Thyroid gland (tissue), 4 donors: ENCODE results near the gene FAM47E.

Source experiments
- POLR2A ChIP-seq, 2 donors: fragments of 450-650 bp; IDR thresholded peaks; one replicate each; pipeline ENCODE4 v1.6.1; 2017; ENCODE audit warnings: antibody characterized with exemption in 2 of 2, mild to moderate bottlenecking in 2 of 2, moderate library complexity in 1 of 2
- TF ChIP-seq, protein P1 (sequence below), 6 experiments: fragments of 200-600 bp in 3 of 6; fragments of 450-650 bp in 3 of 6; sonication (generic) in 3 of 6; IDR thresholded peaks; one replicate each; pipeline ENCODE4 v1.5.1; 2016 to 2019; ENCODE audit warnings: antibody characterized with exemption in 6 of 6, mild to moderate bottlenecking in 2 of 6, inconsistent platforms in 1 of 6, moderate library complexity in 1 of 6

DNA sequence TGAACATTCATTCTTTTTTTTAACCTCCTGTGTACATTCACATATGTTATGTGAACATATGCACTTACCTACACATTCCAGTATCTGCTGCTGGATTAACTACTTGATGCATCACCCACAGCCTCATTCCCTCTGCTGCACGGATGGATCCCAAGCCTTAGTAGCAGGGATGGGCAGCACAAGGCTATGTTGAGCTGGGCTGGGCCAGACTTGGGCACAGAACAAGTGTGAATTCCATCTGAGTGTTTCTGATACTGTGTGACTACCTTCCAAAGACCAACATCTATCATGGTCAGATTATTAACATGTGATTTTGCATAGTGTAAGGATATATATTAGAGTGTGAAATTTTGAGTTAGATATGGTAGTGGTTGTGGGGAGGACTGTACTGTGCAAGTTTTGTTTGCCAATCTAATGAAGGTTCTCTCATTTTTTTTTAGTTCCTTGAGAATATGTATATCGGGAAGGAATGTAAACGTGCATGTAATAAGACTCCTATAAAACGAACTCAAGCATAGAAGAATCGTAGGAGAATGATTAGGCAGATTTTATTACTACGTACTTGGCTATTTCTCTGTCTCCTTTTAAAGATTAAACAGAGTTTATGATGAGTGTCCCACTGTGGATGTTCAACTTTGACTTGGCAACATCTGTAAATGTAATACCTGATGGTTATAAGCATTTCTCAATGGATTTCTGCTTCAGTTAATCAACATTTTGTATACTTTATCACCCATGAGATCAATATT is 31.6 kb downstream of the FAM47E start:
- no peak for TF ChIP-seq POLR2A (IDR thresholded peaks at IDR 0.05)
- TF ChIP-seq, protein P1, sequence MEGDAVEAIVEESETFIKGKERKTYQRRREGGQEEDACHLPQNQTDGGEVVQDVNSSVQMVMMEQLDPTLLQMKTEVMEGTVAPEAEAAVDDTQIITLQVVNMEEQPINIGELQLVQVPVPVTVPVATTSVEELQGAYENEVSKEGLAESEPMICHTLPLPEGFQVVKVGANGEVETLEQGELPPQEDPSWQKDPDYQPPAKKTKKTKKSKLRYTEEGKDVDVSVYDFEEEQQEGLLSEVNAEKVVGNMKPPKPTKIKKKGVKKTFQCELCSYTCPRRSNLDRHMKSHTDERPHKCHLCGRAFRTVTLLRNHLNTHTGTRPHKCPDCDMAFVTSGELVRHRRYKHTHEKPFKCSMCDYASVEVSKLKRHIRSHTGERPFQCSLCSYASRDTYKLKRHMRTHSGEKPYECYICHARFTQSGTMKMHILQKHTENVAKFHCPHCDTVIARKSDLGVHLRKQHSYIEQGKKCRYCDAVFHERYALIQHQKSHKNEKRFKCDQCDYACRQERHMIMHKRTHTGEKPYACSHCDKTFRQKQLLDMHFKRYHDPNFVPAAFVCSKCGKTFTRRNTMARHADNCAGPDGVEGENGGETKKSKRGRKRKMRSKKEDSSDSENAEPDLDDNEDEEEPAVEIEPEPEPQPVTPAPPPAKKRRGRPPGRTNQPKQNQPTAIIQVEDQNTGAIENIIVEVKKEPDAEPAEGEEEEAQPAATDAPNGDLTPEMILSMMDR (IDR thresholded peaks at IDR 0.05), result no peak
